HG03571 (cell line): ENCODE results near the gene ANKRD55.
"Not testable (repeated sequence)": the region's sequence is repeated elsewhere in the genome, so short reads cannot be mapped to it uniquely, and the experiment has no call there.

Source experiments
- ATAC-seq: cut with Tn5 transposase; IDR thresholded peaks from one replicate; pipeline ENCODE4 v1.9.1; 2021; ENCODE audit not compliant: unreplicated experiment

The ANKRD55 gene

DNA sequence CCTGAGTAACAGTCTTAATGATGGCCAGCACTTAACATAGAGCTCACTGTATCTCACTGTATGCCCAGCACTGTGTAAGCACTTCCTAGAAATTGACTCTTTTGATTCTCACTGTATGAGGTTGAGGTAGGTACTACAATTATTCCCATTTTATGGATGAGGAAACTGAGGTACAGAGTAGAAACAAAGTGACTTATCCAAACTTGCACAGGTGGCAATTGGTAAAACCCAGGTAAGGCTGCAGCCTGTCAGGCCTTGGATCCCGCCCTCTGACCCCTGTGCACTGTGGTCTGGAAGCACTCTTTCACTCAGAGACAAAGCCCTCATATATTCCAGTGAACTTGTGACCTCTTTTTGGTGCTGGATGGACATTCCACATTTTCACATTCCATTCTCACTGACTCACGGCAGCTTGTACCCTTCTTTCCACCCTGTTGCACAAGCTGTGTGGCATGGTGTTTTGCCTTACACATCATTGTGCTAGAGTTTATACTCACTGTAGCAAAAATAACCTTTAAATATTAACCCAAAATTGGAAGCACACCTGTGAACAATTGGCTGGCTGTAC, 21.7 kb downstream of the ANKRD55 start:
- no peak for ATAC-seq

- ATAC-seq: no peak
Observed at GRCh38 chr5:56208681-56209080, 24.4 kb downstream of the ANKRD55 start.

DNA sequence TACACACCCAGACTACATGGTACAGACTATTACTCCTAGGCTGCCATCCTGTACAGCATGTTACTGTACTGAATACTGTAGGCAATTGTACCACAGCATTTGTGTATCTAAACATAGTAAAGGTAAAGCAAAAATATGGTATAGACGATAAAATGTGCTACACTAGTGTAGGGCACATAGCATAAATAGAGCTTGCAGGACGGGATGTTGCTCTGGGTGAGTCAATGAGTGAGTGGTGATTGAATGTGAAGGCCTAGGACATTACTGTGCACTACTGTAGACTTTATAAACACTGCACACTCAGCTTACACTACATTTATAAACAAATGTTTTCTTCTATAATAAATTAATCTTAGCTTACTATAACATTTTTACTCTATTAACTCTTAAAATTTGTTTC, 25.6 kb downstream of the ANKRD55 start:
- no peak for ATAC-seq

DNA sequence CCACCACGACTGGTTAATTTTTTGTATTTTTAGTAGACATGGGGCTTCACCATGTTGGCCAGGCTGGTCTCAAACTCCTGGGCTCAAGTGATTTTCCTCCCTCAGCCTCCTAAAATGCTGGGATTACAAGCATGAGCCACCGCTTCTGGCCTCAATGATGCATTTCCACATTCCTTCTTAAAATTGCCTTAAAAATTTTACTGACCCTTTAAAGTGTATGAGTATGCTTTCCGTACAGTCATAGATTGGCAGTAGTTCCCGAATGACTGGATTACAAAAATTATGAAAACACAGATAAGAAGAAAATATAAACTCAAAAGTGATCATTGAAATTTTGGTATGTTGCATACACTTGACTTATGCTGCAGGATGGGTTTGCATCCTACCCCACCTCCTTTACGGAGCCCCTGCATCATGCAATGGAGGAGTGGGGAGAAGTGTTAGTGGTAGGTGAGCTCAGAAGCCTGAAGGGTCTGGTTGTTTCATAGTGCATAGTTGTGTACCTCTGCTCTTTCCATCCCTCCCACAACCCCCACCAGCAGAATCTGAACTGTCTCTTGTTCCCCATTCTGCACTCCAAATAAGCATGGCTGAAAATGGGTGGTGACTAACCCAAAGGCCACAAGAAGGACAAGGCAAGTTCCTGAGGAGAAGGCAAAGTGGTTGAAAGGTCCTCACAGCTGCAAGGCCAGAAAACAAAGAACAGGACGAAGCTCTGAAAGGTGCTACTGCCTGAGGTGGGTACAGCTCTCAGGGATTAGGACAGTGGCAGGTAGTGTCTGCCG, 26.8 kb downstream of the ANKRD55 start:
- no peak for ATAC-seq

DNA sequence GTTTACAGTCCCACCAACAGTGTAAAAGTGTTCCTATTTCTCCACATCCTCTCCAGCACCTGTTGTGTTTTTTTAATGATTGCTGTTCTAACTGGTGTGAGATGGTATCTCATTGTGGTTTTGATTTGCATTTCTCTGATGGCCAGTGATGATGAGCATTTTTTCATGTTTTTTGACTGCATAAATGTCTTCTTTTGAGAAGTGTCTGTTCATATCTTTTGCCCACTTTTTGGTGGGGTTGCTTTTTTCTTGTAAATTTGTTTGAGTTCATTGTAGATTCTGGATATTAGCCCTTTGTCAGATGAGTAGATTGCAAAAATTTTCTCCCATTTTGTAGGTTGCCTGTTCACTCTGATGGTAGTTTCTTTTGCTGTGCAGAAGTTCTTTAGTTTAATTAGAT, 29.2 kb downstream of the ANKRD55 start:
- ATAC-seq: not testable (repeated sequence)

DNA sequence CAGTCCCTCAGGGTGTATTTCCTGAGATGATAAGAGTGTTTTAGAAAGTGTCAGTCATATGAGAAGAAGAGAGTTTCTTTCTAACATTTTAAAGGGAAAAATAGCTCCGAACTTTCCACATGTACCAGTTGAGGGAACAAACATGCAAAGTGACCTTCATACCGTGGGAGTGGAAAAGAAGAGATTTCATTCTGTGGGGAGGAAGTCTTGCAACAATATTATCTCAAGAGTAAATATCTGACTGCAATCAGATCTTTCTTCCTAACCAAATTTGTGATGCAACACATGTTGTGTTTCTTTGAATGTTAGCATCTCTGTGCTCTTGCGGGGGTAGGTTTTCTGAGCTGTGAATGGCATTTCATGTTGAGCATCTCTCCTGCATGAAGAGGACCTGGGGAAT, 30.6 kb downstream of the ANKRD55 start:
- ATAC-seq: no peak

DNA sequence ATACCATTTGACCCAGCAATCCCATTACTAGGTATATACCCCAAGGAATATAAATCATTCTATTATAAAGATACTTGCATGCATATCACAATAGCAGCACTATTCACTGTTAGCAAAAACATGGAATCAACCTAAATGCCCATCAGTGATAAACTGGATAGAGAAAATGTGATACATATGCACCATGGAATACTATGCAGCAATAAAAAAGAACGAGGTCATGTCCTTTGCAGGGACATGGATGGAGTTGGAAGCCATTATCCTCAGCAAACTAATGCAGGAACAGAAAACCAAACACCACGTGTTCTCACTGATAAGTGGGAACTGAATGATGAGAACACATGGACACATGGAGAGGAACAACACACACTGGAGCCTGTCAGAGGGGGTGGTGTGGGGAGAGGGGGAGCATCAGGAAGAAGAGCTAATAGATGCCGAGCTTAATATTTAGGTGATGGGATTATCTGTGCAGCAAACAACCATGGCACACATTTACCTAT, 31.3 kb downstream of the ANKRD55 start:
- not testable (repeated sequence) for ATAC-seq

GRCh38 chr5:56200971-56201666, 32.0 kb downstream of the ANKRD55 start:
- peak; percentile 93 for ATAC-seq

GRCh38 chr5:56195016-56195415, 38.1 kb downstream of the ANKRD55 start:
- no peak for ATAC-seq

- no peak for ATAC-seq
Observed at GRCh38 chr5:56192246-56192645, 40.9 kb downstream of the ANKRD55 start.

- no peak for ATAC-seq
Observed at GRCh38 chr5:56191656-56192055, 41.5 kb downstream of the ANKRD55 start.

DNA sequence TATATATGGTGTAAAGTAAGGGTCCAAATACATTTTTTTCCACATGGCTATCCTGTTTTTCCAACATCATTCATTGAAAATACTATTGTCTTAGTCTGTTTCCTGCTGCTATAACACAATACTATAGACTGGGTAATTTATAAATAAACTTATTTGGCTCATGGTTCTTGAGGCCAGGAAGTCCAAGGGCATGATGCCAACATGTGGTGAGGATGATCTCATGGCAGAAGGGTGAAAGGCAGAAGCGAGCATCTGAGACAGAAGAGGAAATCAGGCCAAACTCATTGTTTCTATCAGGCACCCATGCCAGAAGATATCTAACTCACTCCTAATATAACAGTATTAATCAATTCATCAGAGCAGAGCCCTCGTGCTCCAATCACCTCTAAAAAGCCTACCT, 42.6 kb downstream of the ANKRD55 start:
- no peak for ATAC-seq

DNA sequence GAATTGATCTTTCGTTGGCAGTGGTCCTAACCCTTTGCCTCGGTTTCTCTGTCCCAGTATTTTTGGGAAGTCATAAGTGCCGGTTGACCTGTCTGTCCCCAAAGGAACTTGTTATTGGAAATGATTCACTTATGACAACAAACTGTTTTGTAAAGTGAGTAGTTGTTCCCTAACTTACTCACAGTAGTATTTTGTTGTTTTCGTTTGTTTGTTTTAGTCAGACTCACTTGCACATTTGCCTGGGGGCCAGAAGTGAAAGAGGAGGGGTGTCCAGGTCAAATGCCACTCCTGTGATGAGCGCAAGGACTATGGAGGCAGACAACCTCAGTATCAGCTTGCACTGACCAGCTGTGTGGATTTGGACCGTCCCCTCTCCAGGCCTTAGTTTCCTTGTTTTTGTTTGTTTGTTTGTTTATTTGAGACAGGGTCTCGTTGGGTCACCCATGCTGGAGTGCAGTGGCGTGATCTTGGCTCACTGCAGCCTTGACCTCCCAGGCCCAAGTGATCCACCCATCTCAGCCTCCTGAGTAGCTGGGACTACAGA, 47.3 kb downstream of the ANKRD55 start:
- no peak for ATAC-seq

DNA sequence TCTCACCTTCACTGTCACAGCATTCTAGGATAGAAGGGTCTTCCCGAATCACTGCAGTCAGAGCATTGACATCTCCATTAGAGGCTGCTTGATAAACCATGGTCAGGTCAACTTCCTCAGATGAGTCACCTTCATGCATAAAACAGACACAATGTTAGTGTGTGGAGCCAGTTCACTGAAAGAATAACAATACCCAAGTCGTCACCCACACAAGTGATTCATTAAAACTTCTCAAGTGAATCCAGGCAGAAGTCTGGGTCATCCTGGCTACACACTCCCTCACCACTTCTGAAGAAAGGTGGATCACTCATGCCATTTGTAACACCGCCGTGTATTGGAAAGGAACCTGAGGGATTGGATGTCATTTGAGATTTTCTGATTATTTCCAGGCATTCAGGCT, 49.6 kb downstream of the ANKRD55 start:
- ATAC-seq: no peak

- ATAC-seq: no peak
Observed at GRCh38 chr5:56179442-56179841, 53.7 kb downstream of the ANKRD55 start.

DNA sequence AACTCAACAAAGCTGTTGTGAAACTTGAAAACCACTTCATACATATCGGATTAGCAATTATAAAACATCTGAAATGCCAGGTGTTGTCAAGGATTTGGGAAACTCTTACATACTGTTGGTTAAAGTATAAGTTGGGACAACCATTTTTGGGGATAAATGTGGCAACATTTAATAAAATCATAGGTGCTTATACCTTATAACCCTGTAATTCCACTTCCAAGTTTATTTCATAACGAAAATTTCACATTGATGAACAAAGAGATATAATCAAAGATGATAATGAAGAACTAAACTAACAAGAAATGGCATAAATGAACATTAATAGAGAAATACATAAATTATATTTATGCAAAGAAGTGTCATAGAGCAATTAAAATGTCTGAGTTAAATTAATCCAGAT, 54.3 kb downstream of the ANKRD55 start:
- ATAC-seq: no peak

GRCh38 chr5:56176871-56177533, 56.1 kb downstream of the ANKRD55 start:
- ATAC-seq: no peak

GRCh38 chr5:56176155-56176798, 56.9 kb downstream of the ANKRD55 start:
- no peak for ATAC-seq

- ATAC-seq: no peak
Observed at GRCh38 chr5:56175488-56175887, 57.6 kb downstream of the ANKRD55 start.

DNA sequence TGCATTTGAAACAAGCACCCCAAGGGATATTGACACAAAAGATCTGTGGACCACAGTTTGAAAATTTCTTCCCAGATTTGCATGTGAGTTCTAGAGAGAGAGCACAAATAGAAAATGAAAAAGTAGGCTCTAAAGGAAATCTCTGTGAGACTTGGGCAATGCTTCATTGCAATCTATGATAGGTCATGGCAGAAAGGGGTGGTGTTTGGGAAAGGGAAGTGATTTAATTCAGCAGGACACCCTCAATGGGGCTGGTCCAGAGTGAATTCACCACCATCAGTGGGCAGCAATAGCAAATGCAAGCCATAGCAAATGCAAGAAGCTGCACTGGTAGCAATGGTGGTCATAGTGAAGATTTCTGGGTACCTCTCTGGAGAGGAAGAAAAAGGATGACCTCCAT, 58.1 kb downstream of the ANKRD55 start:
- ATAC-seq: no peak

DNA sequence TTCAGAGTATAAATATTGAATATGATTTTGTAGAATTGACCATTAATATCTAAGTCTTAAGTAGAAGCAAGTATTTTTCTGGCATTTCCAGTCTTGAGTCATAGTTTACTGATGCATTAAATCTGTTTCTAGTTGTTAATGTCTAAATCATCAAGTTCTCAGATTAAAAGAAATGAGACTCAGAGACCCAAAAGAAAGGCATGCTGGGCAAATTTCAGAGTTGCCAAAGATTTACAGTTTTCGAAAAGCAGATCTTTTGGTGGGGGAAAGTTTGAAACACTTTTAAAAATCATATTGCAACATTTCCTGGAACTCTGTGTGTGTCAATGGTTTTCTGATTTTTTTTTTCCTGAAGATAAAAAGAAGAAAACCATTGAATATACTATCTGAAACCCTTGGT, 60.9 kb downstream of the ANKRD55 start:
- no peak for ATAC-seq
